Activated CD4-positive, alpha-beta T cell treated with anti-CD3 and anti-CD28 coated beads for 4 hours (primary cell): ENCODE data around the gene NBEA.
"Not testable (repeated sequence)": the region's sequence is repeated elsewhere in the genome, so short reads cannot be mapped to it uniquely, and the experiment has no call there.

Source experiments
- DNase-seq, 2 donors: peaks; one replicate each; pipeline ENCODE4 v3.0.0-alpha.2; 2020

The NBEA gene, protein sequence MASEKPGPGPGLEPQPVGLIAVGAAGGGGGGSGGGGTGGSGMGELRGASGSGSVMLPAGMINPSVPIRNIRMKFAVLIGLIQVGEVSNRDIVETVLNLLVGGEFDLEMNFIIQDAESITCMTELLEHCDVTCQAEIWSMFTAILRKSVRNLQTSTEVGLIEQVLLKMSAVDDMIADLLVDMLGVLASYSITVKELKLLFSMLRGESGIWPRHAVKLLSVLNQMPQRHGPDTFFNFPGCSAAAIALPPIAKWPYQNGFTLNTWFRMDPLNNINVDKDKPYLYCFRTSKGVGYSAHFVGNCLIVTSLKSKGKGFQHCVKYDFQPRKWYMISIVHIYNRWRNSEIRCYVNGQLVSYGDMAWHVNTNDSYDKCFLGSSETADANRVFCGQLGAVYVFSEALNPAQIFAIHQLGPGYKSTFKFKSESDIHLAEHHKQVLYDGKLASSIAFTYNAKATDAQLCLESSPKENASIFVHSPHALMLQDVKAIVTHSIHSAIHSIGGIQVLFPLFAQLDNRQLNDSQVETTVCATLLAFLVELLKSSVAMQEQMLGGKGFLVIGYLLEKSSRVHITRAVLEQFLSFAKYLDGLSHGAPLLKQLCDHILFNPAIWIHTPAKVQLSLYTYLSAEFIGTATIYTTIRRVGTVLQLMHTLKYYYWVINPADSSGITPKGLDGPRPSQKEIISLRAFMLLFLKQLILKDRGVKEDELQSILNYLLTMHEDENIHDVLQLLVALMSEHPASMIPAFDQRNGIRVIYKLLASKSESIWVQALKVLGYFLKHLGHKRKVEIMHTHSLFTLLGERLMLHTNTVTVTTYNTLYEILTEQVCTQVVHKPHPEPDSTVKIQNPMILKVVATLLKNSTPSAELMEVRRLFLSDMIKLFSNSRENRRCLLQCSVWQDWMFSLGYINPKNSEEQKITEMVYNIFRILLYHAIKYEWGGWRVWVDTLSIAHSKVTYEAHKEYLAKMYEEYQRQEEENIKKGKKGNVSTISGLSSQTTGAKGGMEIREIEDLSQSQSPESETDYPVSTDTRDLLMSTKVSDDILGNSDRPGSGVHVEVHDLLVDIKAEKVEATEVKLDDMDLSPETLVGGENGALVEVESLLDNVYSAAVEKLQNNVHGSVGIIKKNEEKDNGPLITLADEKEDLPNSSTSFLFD (N-terminal part only)

DNA sequence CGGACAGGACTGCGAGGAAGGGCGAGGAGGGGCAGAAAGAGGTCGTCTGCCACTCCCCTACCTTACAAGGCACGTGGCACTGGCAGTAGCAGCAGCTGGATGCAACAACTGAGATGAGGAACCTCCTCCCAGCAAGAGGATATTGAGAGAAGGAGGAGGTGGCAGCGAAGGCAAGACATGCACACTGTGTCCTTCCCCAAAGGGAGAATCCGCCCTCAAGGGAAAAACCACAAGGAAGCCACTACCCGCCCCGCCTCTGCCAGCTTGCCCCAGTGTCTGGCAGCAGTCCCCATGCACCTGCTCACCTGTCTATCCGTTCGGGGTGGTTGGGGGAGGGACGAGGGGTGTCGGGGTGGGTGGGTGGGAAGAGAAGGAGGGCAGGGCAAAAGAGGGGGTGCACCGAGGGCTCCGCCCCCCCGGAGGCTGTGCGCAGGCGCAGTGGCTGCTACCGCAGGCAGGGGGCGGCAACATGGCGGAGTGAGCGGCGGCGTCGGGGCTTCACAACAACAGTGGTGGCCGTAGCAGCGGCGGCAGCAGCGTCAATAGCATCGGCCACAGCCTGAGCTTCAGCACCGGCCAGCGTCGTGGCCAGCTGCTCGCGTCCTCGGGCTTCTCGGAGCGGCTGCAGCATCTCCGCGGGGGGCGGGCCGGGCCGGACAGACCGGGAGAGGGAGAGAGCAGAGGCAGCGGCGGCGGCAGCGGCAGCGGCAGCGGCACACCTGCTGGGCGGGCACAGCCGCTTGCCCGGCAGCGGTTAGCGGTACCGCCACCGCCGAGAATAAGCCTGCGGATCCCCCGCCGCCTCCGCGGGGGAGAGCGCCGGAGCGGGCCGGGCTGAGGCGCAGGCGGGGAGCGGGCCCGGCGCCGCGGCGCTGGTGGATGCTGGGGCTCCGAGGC, at the start of gene NBEA:
Gene NBEA, plus strand, starts transcription at position 436 of the 897 bp plus-strand sequence. CDS start 551 bp downstream, outside the sequence.
- DNase-seq, result peak; percentile 63 to 80

DNA sequence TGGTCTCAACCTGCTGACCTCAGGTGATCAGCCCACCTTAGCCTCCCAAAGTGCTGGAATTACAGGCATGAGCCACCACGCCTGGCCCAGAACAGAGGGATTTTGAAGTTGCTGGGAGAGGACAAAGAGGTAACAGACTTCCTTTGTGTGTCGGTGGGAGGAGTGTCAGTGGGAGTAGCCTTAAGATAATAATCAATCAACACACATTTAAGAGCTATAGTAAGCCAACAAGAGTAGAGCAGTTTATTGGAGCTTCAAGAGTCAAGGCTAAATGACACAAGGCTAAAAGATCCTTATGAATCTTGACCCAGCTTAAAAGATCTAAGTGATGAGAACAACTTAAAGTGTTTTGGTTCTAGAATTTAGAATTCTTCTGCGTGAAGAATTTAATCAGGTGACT, 47.3 kb upstream of the NBEA start:
- no peak for DNase-seq

DNA sequence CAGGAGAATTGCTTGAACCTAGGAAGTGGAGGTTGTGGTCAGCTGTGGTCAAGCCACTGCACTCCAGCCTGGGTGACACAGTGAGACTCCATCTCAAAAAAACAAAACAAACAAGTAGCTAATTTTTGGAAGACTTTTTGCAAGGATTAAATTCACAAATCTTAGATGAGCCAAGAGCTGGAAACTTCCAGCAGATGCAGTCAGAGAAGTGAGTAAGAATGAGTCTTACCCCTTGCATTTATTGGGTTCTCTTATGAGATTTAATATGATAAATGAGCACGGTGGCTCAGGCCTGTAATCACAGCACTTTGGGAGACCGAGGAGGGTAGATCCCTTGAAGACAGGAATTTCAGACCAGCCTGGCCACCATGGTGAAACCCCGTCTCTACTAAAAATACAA, 44.9 kb upstream of the NBEA start:
- DNase-seq, result no peak

DNA sequence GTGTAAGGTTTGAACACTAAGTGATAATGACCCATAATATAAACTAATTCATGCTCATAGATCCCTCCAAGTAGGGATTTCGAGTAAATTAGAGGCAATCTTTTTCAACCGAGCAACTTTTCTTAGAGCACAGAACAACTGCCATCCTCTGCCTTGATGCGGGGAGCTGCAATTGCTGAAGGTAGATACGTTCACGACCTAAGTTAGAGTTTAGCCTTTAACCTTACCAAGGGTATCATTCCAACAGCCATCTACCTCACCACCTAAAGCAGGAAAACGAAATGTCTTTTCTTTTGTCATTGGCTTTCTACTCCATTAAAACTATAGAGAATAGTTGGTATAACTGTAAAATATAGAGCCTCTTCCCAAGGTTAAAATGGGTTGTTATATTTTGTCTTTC, 42.2 kb upstream of the NBEA start:
- no peak for DNase-seq

DNA sequence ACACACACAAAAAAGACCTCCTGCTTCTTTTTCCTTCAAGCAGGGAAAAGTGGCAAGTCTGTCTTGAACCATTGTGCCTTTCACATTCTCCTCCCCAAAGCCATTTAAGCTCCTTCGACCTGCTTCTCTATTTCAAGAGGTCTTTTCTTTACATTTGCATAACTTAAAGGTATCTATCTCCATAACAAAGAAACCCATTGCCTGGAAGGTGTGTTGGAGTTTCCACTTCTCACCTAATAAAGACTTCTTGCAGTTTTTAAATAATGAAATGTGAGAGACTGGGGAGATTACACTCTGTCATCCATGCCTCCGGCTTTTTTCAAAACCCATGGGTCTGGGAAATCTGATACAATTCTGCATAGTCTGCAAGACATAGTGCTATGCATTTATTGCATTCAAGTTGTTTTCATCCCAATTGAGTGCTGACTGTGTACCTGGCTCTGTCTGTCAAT, 41.8 kb upstream of the NBEA start:
- DNase-seq, result no peak

DNA sequence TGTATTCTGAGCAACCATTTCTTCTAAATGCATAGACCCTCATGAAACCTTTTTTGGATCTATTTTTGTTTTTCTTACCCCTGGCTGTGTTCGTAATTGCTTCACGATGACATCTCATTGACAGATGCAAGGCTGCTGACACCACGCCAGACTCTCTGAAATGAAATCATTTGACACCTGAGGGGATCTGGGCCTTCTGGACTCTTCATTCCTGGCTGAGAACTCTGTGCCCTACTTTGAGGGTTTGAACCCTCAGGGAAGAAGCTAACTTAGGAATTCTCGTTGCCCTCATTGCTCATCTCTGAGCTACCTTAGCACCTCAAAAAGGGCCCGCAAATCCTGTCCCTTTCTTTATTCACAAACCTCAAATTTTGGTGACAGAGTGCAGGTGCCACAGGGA, 40.5 kb upstream of the NBEA start:
- DNase-seq, result no peak

DNA sequence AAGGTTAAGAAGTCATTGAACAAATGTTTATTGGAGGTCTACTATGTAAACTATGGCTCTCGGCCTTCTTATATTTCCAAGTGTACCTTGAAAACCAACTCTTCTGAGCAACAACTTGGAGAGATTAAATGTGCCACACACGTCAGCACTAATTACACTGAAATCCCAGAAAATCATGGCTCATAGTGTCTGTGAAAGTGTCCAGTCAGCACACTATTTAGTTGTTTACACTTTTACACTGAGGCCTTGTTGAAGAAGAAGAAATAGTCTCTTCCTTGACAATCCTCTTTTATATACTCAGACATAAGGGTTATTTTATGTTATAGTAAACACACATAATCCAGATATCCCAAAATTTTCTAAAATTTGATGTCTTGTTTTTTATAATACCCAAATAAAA, 30.9 kb upstream of the NBEA start:
- no peak for DNase-seq

DNA sequence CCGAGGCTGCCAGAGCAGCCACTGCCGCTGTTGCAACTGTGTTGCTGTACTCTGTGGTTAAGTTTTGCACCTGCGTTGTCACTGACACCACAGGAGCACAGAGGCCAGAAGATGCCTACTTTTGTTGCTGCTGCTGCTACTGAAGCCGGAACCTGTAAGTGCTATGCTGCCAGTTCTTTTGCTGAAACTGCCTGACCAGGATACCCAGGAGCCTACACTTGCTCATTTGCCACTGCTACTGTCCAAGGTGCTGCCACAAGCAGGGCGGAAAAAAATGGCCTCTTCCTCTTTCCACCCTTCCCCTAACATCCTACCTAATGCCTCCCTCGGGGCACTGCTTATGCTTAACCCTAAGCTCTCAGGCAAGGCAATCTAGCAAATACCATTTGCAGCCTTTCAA, 29.0 kb upstream of the NBEA start:
- DNase-seq, result no peak

DNA sequence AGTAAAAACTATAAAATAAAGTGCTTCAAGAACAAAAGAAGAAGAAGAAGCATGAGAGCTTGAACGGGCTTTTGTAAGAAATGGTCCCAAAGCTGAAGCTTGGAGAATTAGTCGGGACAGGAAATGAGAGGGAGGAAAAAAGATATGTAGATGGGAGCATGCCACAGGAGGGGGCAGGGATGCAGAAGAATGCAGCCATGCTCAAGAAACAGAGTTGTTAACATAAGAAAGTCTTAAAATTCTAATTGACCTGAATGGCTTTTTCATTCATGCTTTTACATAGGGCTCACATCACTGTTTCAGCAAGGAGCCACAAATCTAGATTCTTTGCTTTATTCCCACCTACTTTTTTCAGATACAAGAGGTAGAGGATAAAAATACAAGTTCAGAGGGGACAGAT, 27.7 kb upstream of the NBEA start:
- DNase-seq, result no peak

DNA sequence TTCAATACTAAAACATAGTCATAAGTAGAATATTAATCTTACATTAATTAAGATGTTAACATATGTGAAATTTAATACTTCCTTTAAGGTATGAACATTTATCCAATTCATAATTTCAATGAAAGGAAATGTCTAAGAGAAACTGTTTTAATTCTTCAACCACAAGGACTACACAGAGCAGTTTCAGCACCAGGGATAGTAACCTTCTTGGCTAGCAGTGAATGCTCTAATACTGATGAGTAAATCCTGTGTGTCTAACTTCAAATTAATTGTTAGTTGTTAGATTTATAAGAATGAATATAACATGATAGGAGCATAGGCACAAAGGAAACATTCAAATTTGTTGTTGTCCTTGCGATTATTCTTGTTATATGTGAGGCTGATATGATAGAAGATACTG, 15.6 kb upstream of the NBEA start:
- DNase-seq, result no peak

DNA sequence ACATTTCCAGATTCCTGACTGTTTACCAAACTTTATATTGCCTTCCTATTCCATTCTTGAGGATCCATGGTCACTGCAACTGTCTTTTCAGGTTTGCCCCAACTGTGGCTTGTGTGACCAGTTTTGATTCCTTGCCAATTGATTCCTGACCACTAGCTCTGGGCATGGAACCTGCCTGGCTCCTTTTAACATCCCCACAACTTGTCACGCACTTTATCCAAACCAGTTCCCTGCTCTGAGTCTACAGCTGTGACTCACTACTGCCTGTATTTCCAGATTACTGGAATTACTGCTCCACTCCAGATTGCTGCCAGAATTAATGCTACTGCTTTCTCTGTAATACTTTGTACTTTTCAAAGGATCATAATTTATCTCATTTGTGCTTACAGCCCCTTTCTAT, 13.4 kb upstream of the NBEA start:
- DNase-seq, result not testable (repeated sequence)

DNA sequence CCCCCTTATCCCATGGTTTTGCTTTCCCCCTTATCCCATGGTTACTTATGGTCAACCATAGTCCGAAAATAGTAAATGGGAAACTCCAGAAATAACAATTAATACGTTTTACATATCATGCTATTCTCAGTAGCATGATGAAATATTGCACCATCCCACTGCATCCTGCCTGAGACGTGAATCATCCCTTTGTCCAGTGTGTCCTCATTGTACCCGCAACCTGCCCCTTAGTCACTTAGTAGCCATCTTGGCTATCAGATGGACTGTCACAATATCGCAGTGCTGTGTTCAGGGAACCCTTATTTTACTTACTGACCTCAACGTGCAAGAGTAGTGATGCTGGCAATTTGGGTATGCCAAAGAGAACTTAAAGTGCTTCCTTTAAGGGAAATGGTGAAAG, 10.5 kb upstream of the NBEA start:
- DNase-seq, result no peak

DNA sequence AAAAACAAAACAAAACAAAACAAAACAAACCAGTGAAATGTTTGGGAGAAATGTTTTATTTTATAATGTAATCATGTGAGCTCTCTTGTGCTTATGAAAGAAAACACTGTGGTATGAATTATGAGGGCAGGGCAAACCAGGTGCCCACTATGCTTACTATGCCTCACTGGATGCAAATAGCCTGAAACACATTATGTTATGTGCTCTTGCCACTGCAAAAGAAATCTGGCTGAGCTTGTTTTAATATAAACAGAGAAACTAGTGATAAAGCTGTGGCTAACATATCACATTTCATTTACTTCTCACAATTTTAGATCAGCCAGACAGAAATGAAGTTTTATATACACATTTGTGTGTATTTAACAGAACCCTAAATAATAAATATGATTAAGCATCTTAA, 8.7 kb upstream of the NBEA start:
- no peak for DNase-seq

DNA sequence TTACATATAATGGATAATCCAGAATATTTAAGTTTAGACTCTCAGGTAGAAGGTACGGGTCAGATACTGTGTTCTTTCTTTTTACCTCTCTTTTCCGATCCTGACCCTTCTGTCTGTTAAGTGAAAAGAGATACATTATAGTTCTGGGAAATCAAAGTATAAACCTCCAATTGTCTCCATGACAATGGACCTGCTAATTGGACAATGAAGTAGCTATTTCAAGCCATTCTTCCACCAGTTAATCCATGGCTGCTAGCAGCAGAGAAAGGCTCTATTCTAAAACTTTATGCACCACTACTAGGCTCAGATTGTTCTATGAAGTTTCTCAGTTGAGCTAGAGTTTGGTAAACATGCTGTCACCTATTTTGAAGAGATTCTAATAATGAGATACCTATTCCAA, 8.3 kb upstream of the NBEA start:
- DNase-seq, result no peak

DNA sequence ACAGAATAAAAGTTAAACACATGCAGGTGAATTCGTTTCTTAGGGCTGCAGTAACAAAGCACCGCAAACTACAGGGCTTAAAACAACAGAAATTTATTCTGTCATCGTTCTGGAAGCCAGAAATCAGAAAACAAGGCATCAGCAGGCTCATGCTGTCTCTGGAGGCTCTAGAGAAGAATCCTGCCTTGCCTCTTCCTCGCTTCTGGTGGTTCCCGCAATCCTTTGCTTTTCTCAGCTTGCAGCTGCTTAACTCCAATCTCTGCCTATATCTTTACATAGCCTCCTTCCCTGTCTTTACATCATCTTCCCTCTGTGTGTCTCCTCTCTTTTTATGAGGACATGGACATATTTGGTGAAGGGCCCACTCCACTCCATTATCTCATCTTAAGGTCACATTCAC, 6.2 kb upstream of the NBEA start:
- no peak for DNase-seq

DNA sequence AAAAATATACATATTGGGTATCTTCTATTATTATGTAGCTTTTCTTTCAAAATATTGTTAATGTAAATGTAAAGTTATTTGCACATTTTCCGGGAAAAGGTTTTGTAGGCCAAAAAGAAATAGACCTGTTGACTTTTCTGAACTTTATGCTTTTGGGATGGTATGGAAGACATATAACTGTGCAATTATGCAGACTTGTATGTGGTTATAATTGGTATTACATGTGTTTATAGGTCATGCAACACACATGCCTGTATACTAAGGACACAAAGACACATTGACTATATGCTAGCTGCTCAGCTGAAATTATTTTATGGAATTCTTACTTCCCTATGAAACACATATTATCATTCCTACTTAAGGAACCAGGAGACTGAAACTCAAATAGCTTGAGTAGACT, 2.3 kb upstream of the NBEA start:
- no peak for DNase-seq

DNA sequence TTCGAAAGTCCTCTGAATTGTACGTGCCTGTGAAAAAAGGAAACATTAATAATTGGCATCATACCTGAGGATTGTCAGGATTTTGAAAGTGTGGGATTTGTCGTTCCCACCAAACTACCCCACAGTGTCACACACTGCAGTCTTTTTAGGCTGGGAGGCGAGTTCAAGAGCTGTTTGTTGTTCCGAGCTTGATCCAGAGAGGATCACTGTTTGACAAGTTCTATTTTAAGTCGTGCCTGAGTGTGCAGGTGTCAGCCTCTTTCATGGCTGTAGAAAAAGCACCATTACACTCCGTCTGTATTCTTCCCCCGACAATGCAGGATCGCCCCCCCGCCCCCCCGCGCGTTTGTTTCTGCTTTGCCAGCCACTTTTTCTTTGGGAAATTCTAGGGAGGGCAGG, 635 bp upstream of the NBEA start:
- DNase-seq, result no peak

DNA sequence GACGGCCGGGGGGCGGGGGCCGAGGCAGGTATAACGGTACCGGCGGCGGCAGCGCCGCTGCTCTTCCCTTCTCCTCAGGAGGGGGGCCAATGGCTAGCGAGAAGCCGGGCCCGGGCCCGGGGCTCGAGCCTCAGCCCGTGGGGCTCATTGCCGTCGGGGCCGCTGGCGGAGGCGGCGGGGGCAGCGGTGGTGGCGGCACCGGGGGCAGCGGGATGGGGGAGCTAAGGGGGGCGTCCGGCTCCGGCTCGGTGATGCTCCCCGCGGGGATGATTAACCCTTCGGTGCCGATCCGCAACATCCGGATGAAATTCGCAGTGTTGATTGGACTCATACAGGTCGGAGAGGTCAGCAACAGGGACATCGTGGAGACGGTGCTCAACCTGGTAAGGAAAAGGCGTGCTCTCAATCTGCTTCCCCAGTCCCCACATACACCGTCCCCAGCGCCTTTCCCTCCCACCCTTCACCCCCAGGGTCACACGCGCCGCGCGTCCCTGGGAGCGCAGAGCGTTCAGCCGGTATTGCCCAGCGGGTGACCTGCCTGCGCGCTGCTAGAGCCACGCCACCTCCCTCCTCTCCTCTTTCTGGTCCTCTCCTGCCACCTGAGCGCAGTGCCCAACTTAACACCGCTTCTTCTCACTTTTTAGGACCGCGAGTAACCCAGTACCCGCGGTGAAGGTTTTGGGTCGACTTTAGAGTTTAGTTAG, 814 bp downstream of the NBEA start:
- DNase-seq, result no peak

DNA sequence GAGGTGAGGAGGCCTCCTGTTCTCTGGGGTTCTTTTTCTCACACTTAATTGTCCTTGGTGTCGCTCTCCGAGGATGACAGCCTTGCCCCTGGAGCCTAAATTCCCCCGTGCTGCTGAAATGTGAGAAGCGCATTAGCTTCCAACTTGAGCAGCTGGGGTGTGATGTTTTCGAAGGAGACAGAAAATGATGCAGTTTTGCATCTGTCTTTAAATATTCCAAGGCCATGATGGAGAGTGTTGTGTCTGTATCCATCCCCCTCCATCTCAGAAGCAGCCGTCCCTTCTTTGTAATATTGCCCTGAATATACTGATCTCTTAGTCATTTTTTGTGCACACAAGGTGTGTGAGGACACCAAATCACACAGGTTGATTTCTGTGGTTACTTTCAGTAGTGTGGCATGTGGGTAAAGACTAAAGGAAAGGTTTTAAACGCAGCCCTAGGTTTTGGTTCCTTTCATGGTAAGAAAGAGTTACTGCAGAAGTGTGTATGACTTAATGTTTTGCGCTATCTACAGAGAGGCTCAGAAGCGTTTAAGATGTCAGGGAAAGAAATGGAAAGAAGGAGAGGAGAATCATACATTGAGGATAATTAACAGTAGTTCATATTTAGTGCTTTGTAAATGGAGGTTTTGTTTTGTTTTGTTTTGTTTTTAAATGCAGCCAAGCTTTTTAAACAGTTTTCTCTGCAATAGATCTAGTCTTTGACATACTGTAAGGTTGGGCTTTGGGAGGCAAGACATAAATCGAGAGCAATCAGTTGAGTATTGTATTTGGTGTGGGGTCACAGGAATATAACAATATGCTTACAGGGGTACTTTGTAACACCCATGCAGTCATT, 1.6 kb downstream of the NBEA start:
- DNase-seq, result no peak

DNA sequence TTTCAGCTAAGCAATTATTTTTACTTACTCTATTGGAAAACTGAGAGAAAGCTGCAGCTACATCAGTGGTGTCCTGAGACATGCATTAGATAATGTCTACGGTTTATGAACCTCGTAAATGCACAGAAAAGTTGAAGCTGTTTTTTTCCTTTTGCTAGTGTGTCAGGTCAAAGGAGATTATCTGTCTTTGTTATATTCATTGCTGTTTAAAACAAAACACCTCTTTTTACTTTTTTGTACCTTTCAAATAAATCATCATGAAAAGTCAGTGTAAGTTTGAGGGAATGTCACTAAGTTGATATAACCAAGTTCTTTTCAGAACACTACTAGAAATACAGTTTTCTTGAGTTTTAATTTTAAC, 2.2 kb downstream of the NBEA start:
- DNase-seq, result no peak

DNA sequence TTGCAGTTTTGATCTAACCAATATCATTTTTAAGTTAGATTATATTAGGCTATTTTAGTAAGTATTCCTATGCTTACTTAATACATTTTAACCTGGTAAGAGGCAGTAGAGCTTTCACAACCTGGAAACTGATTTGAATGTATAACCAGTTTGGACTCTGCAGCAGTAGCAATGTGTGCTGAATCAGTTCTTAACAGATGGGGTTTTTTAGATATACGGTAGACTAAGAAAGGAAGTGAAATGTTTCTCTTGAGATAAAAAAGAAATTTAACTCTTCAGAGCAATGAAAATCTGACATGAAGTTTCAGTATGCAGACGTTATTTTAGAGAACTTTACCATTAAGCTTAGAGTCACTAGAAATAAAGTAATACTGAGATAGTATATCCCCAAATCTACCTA, 2.7 kb downstream of the NBEA start:
- DNase-seq, result no peak
